ENCODE results near the gene NGEF. TPM values are rescaled to one million over a fixed set of nuclear protein-coding genes. Genes with fewer than 3 reads are reported as not detected.
"Not testable (repeated sequence)": the region's sequence is repeated elsewhere in the genome, so short reads cannot be mapped to it uniquely, and the experiment has no call there.

Gene NGEF
- total RNA-seq, 3 donors from 2014 or later, result 1.6 to 6.3 TPM; not detected in 1

- intact Hi-C loops (cut with DNase I; ENCODE audit: low total_unique reads), result no loop called here
- peak in 1 of 2 donors; percentile 36 for DNase-seq (ENCODE audit: low spot score in 2 of 2)
- Histone ChIP-seq H3K4me1 (no peaks in the 10 kb centered on the region), H3K4me3 (no peak overlapping the region), H3K27me3 (no peaks in the 10 kb centered on the region), H3K9me3 (no peaks in the 10 kb centered on the region), H3K36me3 (no peaks in the 10 kb centered on the region), H3K27ac (no peak overlapping the region)
- TF ChIP-seq POLR2AphosphoS5 (IDR thresholded peaks at IDR 0.05) (no peak), POLR2A (IDR thresholded peaks at IDR 0.05) (no peak), CTCF (IDR thresholded peaks at IDR 0.05) (no peak)
These were observed 44.0 kb upstream of the NGEF start for GRCh38 chr2:233056961-233057605.

GRCh38 chr2:233055362-233055761 lies 42.3 kb upstream of the NGEF start:
- Histone ChIP-seq H3K36me3 (no peaks in the 10 kb centered on the region), H3K9me3 (no peaks in the 10 kb centered on the region), H3K27me3 (no peaks in the 10 kb centered on the region), H3K4me1 (no peaks in the 10 kb centered on the region), H3K4me3 (no peak overlapping the region), H3K27ac (no peak overlapping the region)
- no peak for TF ChIP-seq POLR2AphosphoS5 (IDR thresholded peaks at IDR 0.05)
- intact Hi-C loops (cut with DNase I; ENCODE audit: low total_unique reads), result no loop called here
- DNase-seq (ENCODE audit: low spot score in 2 of 2), result no peak

GRCh38 chr2:233053928-233054784 lies 41.1 kb upstream of the NGEF start:
- H3K9me3 ChIP-seq, result no peaks in the 10 kb centered on the region
- intact Hi-C loops (cut with DNase I; ENCODE audit: low total_unique reads), result no loop called here
- H3K4me3 ChIP-seq, result no peak overlapping the region
- peak in 1 of 2 donors; percentile 57 for DNase-seq (ENCODE audit: low spot score in 2 of 2)
- no peaks in the 10 kb centered on the region for H3K27me3 ChIP-seq
- H3K36me3 ChIP-seq, result no peaks in the 10 kb centered on the region
- H3K27ac ChIP-seq, result no peak overlapping the region
- TF ChIP-seq POLR2A (IDR thresholded peaks at IDR 0.05), result no peak
- TF ChIP-seq CTCF (IDR thresholded peaks at IDR 0.05), result peak; percentile 42 to 75 (median 56)
- no peak for TF ChIP-seq POLR2AphosphoS5 (IDR thresholded peaks at IDR 0.05)
- H3K4me1 ChIP-seq, result peaks cover 0 to 5% of the 10 kb centered on the region in 2 donors

GRCh38 chr2:233052517-233052916 lies 39.5 kb upstream of the NGEF start:
- H3K4me1 ChIP-seq; intact Hi-C loops (cut with DNase I; ENCODE audit: low total_unique reads); H3K4me3 ChIP-seq; H3K36me3 ChIP-seq; H3K27me3 ChIP-seq; H3K27ac ChIP-seq; H3K9me3 ChIP-seq: not testable (repeated sequence)
- peak in 1 of 2 donors; percentile 3 for DNase-seq (ENCODE audit: low spot score in 2 of 2)

- no peaks in the 10 kb centered on the region for H3K9me3 ChIP-seq
- H3K36me3 ChIP-seq, result no peaks in the 10 kb centered on the region
- peaks cover 0 to 9% of the 10 kb centered on the region in 2 donors for H3K4me1 ChIP-seq
- H3K27ac ChIP-seq, result peak overlapping the region in 1 of 2 donors; percentile 48
- H3K4me3 ChIP-seq, result no peak overlapping the region
- H3K27me3 ChIP-seq, result no peaks in the 10 kb centered on the region
- peak; percentile 35 to 55 for DNase-seq (ENCODE audit: low spot score in 2 of 2)
- TF ChIP-seq CTCF (IDR thresholded peaks at IDR 0.05), result no peak
- no peak for TF ChIP-seq POLR2AphosphoS5 (IDR thresholded peaks at IDR 0.05)
- TF ChIP-seq POLR2A (IDR thresholded peaks at IDR 0.05), result no peak
- intact Hi-C loops (cut with DNase I; ENCODE audit: low total_unique reads), result no loop called here
These were observed 38.4 kb upstream of the NGEF start for GRCh38 chr2:233051241-233052149.
